AG10803 (cell line): ENCODE measurements around the gene MSANTD1.

Source experiments
- DNase-seq: peaks from one replicate; pipeline ENCODE4 v3.0.0; 2010; ENCODE audit warnings: low read depth
- H3K4me3 ChIP-seq: 2 replicates; pipeline ENCODE4 v1.5.1; 2011; ENCODE audit warnings: mild to moderate bottlenecking, low read length, control low read depth
- TF ChIP-seq, protein P1 (sequence below): conservative IDR thresholded peaks from 2 replicates; pipeline ENCODE4 v1.5.1; 2011; ENCODE audit warnings: mild to moderate bottlenecking, low read length, control low read depth, inconsistent platforms

MSANTD1 gene

DNA sequence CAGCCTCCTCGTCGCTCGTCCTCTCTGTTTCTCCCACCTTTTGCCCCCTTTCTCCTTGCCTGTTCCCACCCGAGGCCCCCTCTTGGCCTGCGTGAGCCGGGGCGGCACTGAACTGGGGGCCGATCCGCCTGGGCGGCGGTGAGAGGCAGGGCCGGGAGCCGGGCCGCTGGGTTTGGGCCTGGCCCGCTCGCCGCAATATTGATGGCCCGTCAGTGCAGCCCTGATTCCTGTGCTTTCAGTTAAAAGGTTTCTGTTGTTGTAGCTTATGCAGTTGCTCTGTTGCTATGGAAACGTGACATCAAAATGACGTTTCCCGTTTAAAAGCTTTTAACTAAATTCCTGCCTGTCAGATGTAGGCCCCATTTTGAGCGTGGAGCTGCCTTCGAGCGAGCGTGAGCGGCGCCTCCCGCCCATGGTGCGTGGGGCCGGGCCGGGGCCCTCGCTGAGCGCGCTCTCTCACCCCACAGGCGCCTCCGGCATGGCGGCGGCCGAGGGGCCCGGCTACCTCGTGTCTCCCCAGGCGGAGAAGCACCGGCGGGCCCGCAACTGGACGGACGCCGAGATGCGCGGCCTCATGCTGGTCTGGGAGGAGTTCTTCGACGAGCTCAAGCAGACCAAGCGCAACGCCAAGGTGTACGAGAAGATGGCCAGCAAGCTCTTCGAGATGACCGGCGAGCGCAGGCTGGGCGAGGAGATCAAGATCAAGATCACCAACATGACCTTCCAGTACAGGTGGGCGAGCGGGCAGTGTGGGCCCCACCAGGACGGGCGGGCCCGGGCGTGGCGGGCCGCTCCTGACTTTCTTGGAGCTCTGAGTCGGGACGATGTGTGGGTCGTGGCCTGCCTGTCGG is at the start of gene MSANTD1:
Gene MSANTD1, plus strand, starts transcription at position 349 of the 851 bp plus-strand sequence. Its CDS starts 64 bp downstream, at position 413.
- DNase-seq, result peak; percentile 57
- H3K4me3 ChIP-seq, result no peak within 1 kb of the TSS
- TF ChIP-seq, protein P1, sequence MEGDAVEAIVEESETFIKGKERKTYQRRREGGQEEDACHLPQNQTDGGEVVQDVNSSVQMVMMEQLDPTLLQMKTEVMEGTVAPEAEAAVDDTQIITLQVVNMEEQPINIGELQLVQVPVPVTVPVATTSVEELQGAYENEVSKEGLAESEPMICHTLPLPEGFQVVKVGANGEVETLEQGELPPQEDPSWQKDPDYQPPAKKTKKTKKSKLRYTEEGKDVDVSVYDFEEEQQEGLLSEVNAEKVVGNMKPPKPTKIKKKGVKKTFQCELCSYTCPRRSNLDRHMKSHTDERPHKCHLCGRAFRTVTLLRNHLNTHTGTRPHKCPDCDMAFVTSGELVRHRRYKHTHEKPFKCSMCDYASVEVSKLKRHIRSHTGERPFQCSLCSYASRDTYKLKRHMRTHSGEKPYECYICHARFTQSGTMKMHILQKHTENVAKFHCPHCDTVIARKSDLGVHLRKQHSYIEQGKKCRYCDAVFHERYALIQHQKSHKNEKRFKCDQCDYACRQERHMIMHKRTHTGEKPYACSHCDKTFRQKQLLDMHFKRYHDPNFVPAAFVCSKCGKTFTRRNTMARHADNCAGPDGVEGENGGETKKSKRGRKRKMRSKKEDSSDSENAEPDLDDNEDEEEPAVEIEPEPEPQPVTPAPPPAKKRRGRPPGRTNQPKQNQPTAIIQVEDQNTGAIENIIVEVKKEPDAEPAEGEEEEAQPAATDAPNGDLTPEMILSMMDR, result no peak

DNA sequence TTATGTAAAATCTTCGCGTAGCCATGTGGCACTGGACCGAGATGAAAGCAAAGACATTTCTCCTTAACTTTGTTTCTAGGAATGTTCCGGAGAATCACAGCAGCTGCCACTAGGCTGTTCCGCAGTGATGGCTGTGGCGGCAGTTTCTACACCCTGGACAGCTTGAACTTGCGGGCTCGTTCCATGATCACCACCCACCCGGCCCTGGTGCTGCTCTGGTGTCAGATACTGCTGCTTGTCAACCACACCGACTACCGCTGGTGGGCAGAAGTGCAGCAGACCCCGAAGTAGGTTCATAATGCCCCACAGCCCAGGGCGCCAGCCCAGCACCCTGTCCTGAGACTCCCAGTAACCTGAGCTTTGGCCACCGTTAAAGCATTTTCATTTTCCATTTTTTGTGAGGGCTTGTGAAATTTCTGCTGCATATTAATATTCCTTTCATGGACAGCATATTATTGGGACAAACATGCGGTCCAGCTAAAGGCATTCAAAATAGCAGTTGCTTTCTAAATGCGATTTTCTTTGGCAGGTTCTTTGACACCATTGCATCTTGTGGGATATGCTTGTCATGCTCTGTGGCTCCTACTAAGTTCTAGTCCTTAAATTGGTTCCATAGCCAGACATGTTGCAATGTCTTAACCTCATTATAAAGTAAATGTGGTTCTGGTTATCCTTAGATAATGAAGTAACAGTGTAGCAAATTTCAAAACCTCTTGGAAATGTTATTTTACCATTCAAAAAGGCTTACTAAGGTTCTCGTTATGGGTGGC is 49.1 kb upstream of the MSANTD1 start:
- TF ChIP-seq, protein P1, result peak; percentile 25; the same call in 1 of the 2 replicates
- no peak overlapping the region for H3K4me3 ChIP-seq
- peak; percentile 94 for DNase-seq

DNA sequence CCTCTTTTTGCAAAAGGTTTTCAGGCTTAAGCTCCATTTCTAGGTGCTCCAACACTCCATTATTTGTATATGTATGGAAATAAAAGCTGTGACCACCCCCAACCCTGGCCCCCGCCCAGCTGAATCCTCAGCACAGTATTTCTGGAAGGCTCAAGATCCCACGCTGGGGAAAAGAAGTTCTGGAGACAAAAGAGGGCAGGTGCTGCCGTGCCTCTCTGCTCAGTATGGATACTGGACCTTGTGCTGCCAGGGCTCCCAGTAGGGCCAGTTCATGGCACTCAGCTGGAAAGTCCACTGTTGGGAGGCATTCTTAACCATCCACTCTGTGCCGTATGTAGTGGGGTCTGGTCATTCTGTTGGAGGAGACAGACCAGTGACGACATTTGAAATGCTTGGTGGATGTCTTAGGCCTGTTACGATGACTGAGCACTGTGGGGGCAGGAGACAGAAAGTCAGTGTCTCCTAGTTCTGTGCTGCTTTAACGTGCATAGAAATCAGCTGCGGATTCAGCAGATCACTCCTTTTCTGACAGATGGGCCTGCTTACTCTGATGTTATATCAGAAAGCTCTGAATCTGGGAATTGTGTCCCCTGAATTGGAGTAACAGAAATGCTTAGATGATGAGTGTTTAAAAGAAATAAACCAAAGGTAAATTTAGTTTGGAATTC is 48.4 kb upstream of the MSANTD1 start:
- DNase-seq, result no peak
- H3K4me3 ChIP-seq, result no peak overlapping the region
- TF ChIP-seq, protein P1, result no peak

DNA sequence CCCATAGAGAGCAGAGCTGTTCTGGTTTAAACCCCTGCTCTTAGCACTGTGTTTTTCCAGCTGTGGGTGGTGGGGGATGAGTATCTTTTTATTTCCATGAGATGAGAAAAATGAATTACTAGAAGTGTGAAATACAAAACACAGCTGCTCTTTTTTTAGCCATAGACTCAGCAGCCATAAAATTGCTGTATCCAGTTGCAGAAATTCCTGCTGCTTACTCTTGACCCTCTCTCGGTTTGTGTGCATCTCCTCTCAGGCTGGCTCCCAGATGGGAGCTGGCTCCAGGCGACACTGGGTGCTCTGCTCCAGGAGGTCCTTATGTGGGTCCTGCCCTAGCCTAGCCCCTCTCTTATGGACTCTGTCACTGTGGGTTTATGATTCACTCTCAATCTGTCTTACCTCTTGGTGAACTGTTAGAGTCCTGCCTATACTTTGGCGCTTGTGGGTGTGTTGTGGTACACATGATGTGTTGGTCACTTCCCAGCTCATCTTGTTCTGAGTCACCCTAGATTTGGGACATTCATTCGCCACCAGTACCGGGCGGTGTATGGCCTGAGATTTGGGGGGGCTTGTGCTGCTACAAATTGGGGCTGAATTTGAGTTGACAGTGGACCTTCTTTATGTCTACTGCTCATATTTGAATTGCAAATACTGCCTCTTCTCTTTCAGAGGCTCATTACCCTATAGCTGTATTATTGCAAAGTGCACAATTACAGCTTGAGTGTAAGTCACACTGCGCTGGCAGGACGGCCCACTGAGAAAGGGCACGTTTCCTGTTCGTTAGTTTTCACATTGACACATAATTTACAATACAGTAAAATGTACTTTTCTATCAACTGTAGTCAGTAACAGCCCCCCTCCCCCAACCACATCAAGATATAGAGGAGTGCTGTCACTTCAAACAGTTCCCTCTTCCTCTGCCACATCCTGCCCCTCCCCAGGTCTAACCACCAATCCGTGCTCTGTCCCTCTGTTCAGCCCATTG is 46.9 kb upstream of the MSANTD1 start:
- DNase-seq, result peak; percentile 25

DNA sequence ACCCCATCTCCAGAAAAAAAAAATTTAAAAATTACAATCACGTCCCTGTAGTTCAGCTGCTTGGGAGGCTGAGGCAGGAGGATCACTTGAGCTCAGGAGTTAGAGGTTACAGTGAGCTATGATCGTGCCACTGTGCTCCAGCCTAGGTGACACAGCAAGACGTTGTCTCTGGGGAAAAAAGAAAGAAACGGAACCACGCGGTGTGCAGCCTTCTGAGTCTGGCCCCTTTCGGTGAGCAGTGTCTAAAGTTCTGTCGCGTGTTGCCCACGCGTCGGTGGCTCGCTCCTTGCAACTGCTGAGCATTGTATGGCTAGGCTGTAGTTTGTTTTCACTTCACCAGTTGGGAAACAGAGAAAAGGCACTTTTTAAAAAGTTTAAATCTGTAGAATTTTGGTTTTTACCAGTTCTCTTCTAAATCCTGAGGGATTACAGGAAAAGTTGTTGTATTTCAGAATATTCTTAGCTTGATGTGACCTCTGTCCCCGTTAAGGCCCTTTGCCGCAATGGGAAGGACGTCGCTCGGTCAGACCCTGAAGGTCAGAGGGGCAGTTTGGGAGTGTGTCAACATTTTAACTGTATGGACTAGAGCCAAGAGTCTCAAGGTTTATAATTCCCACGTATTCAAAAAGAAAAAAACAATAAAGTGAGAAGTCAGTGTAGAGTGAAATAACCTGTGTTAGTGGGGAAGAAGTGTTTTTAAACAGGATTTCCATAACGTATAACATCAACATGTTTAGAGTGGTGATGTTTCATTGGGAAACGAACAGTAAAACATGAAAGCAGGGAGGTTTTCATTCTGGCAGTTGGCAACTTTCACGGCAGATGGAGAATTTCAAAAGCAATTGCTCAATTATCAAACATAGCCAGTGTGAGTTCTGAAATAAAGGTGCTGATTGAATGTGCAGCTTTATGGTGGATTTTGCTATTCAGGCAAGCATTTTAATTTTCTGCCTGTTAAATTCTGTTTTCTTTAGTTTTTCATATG is 45.8 kb upstream of the MSANTD1 start:
- peak; percentile 52 for DNase-seq
- H3K4me3 ChIP-seq, result no peak overlapping the region
- TF ChIP-seq, protein P1, result no peak

More for the DNA sequence above, 46.9 kb upstream of the MSANTD1 start:
- H3K4me3 ChIP-seq, result no peak overlapping the region
- TF ChIP-seq, protein P1, result no peak
